Glomerular endothelial cell (primary cell): Measurements from ENCODE around the gene GYPC. TPM values are rescaled to one million over a fixed set of nuclear protein-coding genes. Genes with fewer than 3 reads are reported as not detected.
"Not testable (repeated sequence)": the region's sequence is repeated elsewhere in the genome, so short reads cannot be mapped to it uniquely, and the experiment has no call there.

Experiments used
- DNase-seq: peaks from one replicate; pipeline ENCODE4 v3.0.0-alpha.2; 2011; ENCODE audit warnings: low read depth, low spot score; ENCODE audit errors: extremely low read depth
- total RNA-seq: library from RNA; depleted of rRNA; stranded (reverse); fragments of >200 nt; gene quantifications from 2 replicates; pipeline ENCODE4 v1.2.3, GENCODE V29; 2015

The GYPC gene
- total RNA-seq, 1 donor from 2014 or later = 308 TPM

GRCh38 chr2:126664639-126665038 lies 8.7 kb downstream of the GYPC start:
- no peak for DNase-seq

GRCh38 chr2:126665483-126665882 lies 9.5 kb downstream of the GYPC start:
- DNase-seq = no peak

- no peak for DNase-seq
Observed at GRCh38 chr2:126668254-126668653, 12.3 kb downstream of the GYPC start.

GRCh38 chr2:126669772-126670171 lies 13.8 kb downstream of the GYPC start:
- DNase-seq = no peak

- no peak for DNase-seq
Observed at GRCh38 chr2:126671488-126671887, 15.5 kb downstream of the GYPC start.

GRCh38 chr2:126672980-126673605 lies 17.1 kb downstream of the GYPC start:
- DNase-seq = no peak

- no peak for DNase-seq
Observed at GRCh38 chr2:126674075-126674744, 18.3 kb downstream of the GYPC start.

GRCh38 chr2:126675637-126676036 lies 19.7 kb downstream of the GYPC start:
- no peak for DNase-seq

GRCh38 chr2:126676221-126677175 lies 20.5 kb downstream of the GYPC start:
- DNase-seq = no peak

GRCh38 chr2:126677176-126677538 lies 21.2 kb downstream of the GYPC start:
- no peak for DNase-seq

GRCh38 chr2:126678269-126679065 lies 22.5 kb downstream of the GYPC start:
- DNase-seq = no peak

- no peak for DNase-seq
Observed at GRCh38 chr2:126679094-126679713, 23.2 kb downstream of the GYPC start.

GRCh38 chr2:126681505-126681904 lies 25.5 kb downstream of the GYPC start:
- DNase-seq = no peak

GRCh38 chr2:126685629-126686028 lies 29.7 kb downstream of the GYPC start:
- DNase-seq = no peak

GRCh38 chr2:126686286-126686685 lies 30.3 kb downstream of the GYPC start:
- DNase-seq = no peak

- DNase-seq = no peak
Observed at GRCh38 chr2:126686841-126687485, 31.0 kb downstream of the GYPC start.

- DNase-seq = no peak
Observed at GRCh38 chr2:126687503-126687902, 31.5 kb downstream of the GYPC start.

GRCh38 chr2:126688594-126688993 lies 32.6 kb downstream of the GYPC start:
- DNase-seq = not testable (repeated sequence)

- not testable (repeated sequence) for DNase-seq
Observed at GRCh38 chr2:126692241-126692640, 36.3 kb downstream of the GYPC start.
